Aorta (tissue), 5 donors: Measurements from ENCODE around the gene GALNT11. TPM values are rescaled to one million over a fixed set of nuclear protein-coding genes. Genes with fewer than 3 reads are reported as not detected.

Experiments
- ATAC-seq: fragments of 200-7000 bp; cut with Tn5 transposase; one replicate; pipeline ENCODE4 v1.9.1; 2022; ENCODE audit warnings: moderate library complexity; ENCODE audit not compliant: low FRiP score
- DNase-seq, 2 donors: peaks; one replicate each; pipeline ENCODE4 v3.0.0-alpha.2; 2020
- H3K27ac ChIP-seq, 2 donors: one replicate each; pipeline ENCODE4 v1.5.1; 2013; ENCODE audit warnings: low read length in 2 of 2, mild to moderate bottlenecking in 2 of 2, moderate library complexity in 2 of 2, control low read depth in 1 of 2, inconsistent platforms in 1 of 2, low read depth in 1 of 2
- H3K27me3 ChIP-seq, 2 donors: one replicate each; pipeline ENCODE4 v1.6.1; 2013; ENCODE audit warnings: control low read depth in 1 of 2, low read length in 1 of 2, mild to moderate bottlenecking in 1 of 2, moderate library complexity in 1 of 2; ENCODE audit not compliant: insufficient read depth in 2 of 2, control insufficient read depth in 1 of 2
- H3K36me3 ChIP-seq, 2 donors: one replicate each; pipeline ENCODE4 v1.6.1; 2013; ENCODE audit warnings: control low read depth in 1 of 2, low read length in 1 of 2, mild to moderate bottlenecking in 1 of 2; ENCODE audit not compliant: insufficient read depth in 2 of 2, control insufficient read depth in 1 of 2
- H3K4me1 ChIP-seq, 2 donors: one replicate each; pipeline ENCODE4 v1.6.1; 2013; ENCODE audit warnings: low read length in 2 of 2, control low read depth in 1 of 2, mild to moderate bottlenecking in 1 of 2, moderate library complexity in 1 of 2; ENCODE audit not compliant: insufficient read depth in 2 of 2, control insufficient read depth in 1 of 2
- H3K4me3 ChIP-seq, 2 donors: one replicate each; pipeline ENCODE4 v1.5.1; 2013; ENCODE audit warnings: low read length in 2 of 2, control low read depth in 1 of 2, mild to moderate bottlenecking in 1 of 2
- H3K9me3 ChIP-seq: one replicate; pipeline ENCODE4 v1.6.1; 2013; ENCODE audit warnings: mild to moderate bottlenecking, low read length; ENCODE audit not compliant: control insufficient read depth
- WGBS, 2 donors: extraction: QIAGEN DNeasy Blood & Tissue Kit; methylation state at CpG; one replicate each; pipeline ENCODE4 v1.1.7; 2013; 5-methylcytosine and 5-hydroxymethylcytosine counted together
- intact Hi-C, 2 donors: fragments of 100-400 bp; cut with DNase I; formaldehyde crosslinking; loops; one replicate each; pipeline versions ENCODE4 v1.14.2 to v1.15.0; 2022
- long read RNA-seq, 2 donors: library from polyadenylated mRNA; unstranded; transcript quantifications; one replicate each; pipeline ENCODE4 v2.0.0, GENCODE V29; 2020 to 2021
- polyA plus RNA-seq, 2 donors: library from polyadenylated mRNA; stranded (reverse); fragments of 200-250 nt; gene quantifications; one replicate each; pipeline ENCODE4 v1.2.3, GENCODE V29; 2013
- total RNA-seq, 2 donors: library from RNA; stranded (reverse); fragmentation: NEBNext Ultra II Directional; extraction: Animal tissue kit (Norgen Biotek cat#: 25700); gene quantifications; one replicate each; pipeline ENCODE4 v1.2.1, GENCODE V29; 2021
- donor health status: healthy with polysubstance abuse.
- donor health status: Bipolar disorder and iron deficiency.
- donor health status: DM: no; HTN: no; CAD: no.
- donor health status: DM: no; HTN: no; CAD: no.
- donor health status: DM: yes; HTN: yes; CAD: no.

The GALNT11 gene
- total RNA-seq (10 to 100 TPM; 25.3 to 45.8 TPM), polyA plus RNA-seq (10 to 100 TPM; 20.5 to 23.9 TPM)
- long read RNA-seq, donor 1, transcript GALNT11-205 (12 exons, 2,727 nt) = major isoform, 43 of 75 reads
- long read RNA-seq, donor 1, partial matches to known transcripts = 11 of 75 reads
- long read RNA-seq, donor 1, other reads (novel, unspliced or antisense) = 20 of 75 reads
- long read RNA-seq, donor 2, transcript GALNT11-205 (12 exons, 2,727 nt) = major isoform, 11 of 24 reads
- long read RNA-seq, donor 2, partial matches to known transcripts = 5 of 24 reads
- long read RNA-seq, donor 2, other reads (novel, unspliced or antisense) = 8 of 24 reads

DNA sequence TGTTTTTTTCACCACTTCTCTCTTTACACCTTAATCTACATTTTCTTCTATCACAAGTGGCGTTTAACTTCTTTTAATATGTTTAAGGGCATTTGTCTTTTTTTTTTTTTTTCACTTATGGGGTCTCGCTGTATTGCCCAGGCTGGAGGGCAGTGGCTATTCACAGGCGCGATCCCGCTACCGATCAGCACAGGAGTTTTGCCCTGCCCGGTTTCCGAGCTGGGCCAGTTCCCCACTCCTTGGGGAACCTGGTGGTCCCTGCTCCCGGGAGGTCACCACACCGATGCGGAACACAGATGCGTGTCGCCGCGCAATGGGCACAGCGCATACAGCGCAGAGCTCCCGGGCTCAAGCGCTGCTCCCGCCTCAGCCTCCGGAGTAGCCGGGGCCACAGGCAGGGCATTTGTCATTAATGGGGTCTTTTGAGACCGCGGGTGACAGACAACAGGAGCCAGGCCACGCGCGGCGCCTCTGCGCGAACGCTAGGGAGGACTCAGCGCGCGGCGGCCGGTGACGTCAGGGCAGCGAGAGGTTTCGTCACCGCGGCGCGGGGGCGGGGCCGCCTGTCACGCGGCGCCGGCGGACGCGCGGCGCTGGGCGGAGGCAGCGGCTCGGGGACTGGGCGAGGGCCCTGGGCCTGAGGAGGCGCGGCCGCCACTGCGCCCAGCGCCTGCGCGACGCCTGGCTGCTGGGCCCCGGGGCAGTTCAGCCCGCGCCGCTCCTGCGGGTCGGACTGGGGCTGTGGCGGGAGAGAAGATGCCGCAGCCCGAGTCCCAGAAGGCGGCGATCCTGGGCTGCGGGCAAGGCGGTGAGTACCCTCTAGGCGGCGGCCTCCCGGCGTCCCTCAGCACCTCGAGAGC lies at the start of gene GALNT11:
Gene GALNT11, plus strand, starts transcription at position 598 of the 860 bp plus-strand sequence. CDS start 68,554 bp downstream, outside the sequence.
- Histone ChIP-seq H3K4me3 (peak within 1 kb of the TSS; percentile 74 to 97), H3K9me3 (no peaks in the 10 kb centered on the region), H3K4me1 (no peaks in the 10 kb centered on the region), H3K36me3 (no peaks in the 10 kb centered on the region), H3K27me3 (no peaks in the 10 kb centered on the region), H3K27ac (peak within 1 kb of the TSS in 1 of 2 donors; percentile 6)
- intact Hi-C loops = loop anchor here in 1 of 2 donors (5.0 kb wide), 1 partner anchor 122 kb away; no protein-coding TSS in a partner anchor
- DNase-seq (peak; percentile 91 to 96), ATAC-seq (peak; percentile 99)
- 4 to 5% methylated on average over 61 to 84 of the region's 84 CpGs for WGBS, 2 donors

DNA sequence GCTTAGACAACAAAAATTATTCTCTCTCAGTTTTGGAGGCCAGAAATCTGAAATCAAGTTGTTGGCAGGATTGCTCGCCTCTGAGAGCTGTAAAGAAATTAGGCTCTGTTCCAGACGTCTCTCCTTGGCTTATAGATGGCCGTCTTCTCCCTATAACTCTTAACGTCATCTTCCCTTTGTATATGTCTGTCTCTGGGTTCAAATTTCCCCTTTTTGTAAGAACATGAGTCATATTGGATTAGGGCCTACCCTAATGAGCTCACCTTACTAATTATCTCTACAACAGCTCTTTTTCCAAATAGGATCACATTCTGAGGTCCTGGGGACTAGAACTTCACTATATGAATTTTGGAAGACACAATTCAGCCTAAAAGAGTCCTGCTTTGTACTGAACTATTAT lies 46.9 kb upstream of the GALNT11 start:
- no peak overlapping the region for H3K27ac ChIP-seq
- intact Hi-C loops = no loop called here
- no peaks in the 10 kb centered on the region for H3K9me3 ChIP-seq
- ATAC-seq (no peak), DNase-seq (no peak)
- H3K27me3 ChIP-seq = no peaks in the 10 kb centered on the region
- 54 to 66% methylated on average over 4 of the region's 4 CpGs for WGBS, 2 donors
- no peaks in the 10 kb centered on the region for H3K36me3 ChIP-seq
- H3K4me1 ChIP-seq = no peaks in the 10 kb centered on the region
- no peak overlapping the region for H3K4me3 ChIP-seq

DNA sequence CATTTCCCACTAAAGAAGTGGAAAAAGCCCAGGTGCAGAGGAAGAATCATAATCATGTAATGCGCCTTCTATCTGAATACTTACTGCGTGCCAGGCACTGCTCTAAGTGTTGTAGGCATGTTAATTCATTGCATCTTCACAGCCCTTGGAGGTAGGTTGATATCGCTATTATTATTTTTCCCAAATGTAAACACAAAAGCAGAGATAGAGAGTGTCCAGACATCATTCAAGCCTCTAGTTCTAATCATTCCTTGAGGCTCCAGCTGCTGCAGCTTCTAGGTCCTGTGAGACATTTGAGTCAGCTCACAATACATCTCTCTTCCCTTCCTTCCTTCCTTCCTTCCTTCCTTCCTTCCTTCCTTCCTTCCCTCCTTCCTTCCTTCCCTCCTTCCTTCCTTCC lies 44.3 kb upstream of the GALNT11 start:
- no peak for DNase-seq
- intact Hi-C loops = no loop called here
- H3K27me3 ChIP-seq = no peaks in the 10 kb centered on the region
- no peaks in the 10 kb centered on the region for H3K4me1 ChIP-seq
- no peak overlapping the region for H3K27ac ChIP-seq
- H3K9me3 ChIP-seq = no peaks in the 10 kb centered on the region
- no peaks in the 10 kb centered on the region for H3K36me3 ChIP-seq
- no peak overlapping the region for H3K4me3 ChIP-seq
- no peak for ATAC-seq
- 76 to 79% methylated on average over 3 of the region's 3 CpGs for WGBS, 2 donors

DNA sequence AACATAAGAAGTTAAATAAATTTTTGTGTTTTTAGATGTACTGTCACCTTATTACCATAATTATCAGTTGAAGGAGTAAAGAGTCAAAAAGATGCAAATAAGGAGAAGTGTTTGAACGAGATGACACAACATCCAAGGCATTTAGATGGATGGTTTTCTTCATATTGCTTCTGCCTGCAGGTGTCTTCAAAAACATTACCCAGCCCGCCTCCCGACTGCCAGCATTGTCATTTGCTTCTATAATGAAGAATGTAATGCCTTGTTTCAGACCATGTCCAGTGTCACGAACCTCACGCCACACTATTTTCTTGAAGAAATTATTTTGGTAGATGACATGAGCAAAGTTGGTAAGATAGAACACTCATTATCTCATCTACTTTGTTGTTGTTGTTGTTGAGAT lies 42.7 kb upstream of the GALNT11 start:
- H3K4me3 ChIP-seq = no peak overlapping the region
- H3K36me3 ChIP-seq = no peaks in the 10 kb centered on the region
- no peak overlapping the region for H3K27ac ChIP-seq
- intact Hi-C loops = no loop called here
- ATAC-seq = no peak
- no peak for DNase-seq
- no peaks in the 10 kb centered on the region for H3K27me3 ChIP-seq
- H3K4me1 ChIP-seq = no peaks in the 10 kb centered on the region
- H3K9me3 ChIP-seq = no peaks in the 10 kb centered on the region
- WGBS, 2 donors = 61 to 67% methylated on average over 5 of the region's 5 CpGs

DNA sequence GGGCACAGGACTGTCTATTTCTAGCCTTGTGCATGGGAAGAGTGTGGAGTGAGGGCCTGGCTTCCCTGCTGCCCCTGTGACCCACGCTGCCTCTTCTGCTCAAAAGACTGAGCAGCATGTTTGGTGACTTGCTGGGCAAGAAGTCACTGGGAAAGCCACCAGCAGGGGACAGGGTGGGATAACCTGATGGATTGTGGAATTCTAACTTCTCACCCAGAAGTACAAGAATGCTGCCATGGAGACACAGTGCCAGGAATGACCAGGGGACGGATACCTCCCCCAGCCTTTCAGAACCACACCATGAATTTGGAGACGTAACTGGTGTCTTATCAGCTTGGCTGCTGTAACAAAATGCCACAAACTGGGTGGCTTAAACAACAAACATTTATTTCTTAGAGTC lies 40.9 kb upstream of the GALNT11 start:
- 71 to 76% methylated on average over 3 of the region's 3 CpGs for WGBS, 2 donors
- DNase-seq = no peak
- H3K4me3 ChIP-seq = no peak overlapping the region
- no peaks in the 10 kb centered on the region for H3K27me3 ChIP-seq
- H3K9me3 ChIP-seq = no peaks in the 10 kb centered on the region
- no peaks in the 10 kb centered on the region for H3K4me1 ChIP-seq
- intact Hi-C loops = no loop called here
- ATAC-seq = no peak
- no peak overlapping the region for H3K27ac ChIP-seq
- H3K36me3 ChIP-seq = no peaks in the 10 kb centered on the region

DNA sequence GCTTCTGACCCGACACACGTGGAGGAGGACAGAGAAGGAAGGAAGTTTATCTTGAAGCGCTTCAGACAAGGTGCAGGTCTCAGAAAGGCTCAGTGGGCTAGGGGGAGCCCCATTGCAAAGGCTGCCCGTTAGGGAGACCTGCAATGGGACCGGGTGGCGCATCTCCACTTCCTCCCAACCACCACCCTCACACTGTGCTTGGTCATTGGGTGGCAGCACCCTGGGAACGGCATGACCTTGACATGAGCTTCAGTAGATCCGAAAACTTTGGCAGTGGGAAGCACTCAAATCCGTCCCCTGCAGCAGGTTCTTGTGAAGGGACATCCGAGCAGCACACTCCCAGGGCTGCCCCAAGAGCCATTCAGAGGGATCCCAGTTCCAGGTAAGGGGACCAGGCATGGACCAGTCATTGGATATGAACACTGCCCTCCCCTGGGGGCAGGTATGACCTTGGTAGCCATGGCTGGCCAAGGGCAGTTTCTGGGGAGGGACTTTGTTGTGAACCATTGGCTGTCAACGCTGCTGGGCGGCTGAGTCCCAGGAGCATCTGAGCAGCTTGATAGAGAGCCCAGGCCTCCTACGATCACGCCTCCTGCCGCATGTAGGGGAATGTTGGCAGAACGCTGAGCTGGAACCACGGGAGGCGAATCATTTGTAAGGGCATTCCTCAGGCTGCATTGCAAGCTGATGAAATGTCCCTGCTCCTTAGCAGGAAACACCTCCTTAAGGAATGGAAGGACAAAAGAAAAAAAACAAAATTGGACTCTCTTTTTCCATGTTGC lies 37.5 kb upstream of the GALNT11 start:
- intact Hi-C loops = no loop called here
- WGBS, 2 donors = 47 to 61% methylated on average over 18 of the region's 18 CpGs

DNA sequence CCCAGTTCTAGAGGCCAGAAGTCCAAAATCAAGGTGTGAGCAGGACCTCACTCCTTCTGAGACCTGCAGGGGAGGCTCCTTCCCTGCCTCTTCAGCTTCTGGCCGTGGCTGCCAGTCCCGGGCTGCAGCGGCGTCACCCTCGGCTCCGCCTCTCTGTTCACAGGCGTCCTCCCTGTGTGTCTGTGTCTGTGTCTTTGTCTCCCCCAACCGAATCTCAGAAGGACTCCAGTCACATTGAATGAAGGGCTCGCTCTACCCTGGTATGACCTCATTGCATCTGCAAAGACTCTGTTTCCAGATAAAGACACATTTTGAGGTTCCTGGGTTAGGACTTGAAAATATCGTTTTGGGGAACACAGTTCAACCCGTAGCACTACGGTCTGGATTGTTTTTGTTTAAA lies 33.1 kb upstream of the GALNT11 start:
- intact Hi-C loops = no loop called here
- WGBS, 2 donors = 7 to 10% methylated on average over 12 of the region's 12 CpGs
- peak; percentile 76 for ATAC-seq

More for the DNA sequence above, 37.5 kb upstream of the GALNT11 start:
- Histone ChIP-seq H3K27ac (no peak overlapping the region), H3K36me3 (no peaks in the 10 kb centered on the region), H3K4me3 (no peak overlapping the region), H3K9me3 (no peaks in the 10 kb centered on the region), H3K27me3 (no peaks in the 10 kb centered on the region), H3K4me1 (no peaks in the 10 kb centered on the region)
- no peak for ATAC-seq
- DNase-seq = no peak

DNA sequence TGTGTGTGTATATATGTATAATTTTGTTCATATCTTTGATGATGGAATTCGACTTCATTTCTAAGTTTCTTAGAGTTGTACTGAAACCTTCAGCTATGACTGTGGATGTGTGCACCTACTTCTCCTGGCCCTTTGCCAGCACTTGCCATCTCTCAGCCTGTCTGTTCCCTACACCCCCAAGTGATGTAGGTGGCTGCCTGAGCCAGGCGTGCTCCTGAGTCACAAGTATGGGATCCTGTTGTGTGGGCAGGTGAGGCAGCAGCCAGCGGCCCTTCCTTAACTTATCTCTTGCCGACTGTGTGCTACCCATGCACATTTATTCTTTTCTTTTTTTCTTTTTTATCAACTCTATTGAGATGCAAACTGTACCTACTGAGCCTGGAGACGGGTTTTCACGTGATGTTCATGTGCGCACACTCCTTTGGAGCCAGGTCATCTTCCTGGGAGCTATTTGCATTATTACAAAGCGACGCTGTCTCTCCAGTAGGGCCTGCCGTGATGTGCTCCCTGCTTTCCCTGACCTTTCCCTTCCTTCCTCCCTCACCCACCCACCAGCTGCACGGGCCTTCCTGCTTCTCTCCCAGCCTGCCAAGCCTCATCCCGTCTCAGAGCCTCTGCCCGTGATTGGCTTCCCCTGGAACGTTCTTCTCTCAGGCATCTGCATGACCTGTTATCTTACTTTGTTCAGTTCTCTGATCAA lies 31.3 kb upstream of the GALNT11 start:
- Histone ChIP-seq H3K36me3 (no peaks in the 10 kb centered on the region), H3K4me1 (no peaks in the 10 kb centered on the region), H3K27ac (no peak overlapping the region), H3K27me3 (no peaks in the 10 kb centered on the region), H3K4me3 (no peak overlapping the region), H3K9me3 (no peaks in the 10 kb centered on the region)
- intact Hi-C loops = no loop called here
- no peak for DNase-seq
- ATAC-seq = no peak
- WGBS, 2 donors = 59 to 61% methylated on average over 14 of the region's 14 CpGs

More for the DNA sequence above, 33.1 kb upstream of the GALNT11 start:
- Histone ChIP-seq H3K4me3 (no peak overlapping the region), H3K27ac (no peak overlapping the region), H3K36me3 (no peaks in the 10 kb centered on the region), H3K9me3 (no peaks in the 10 kb centered on the region), H3K4me1 (no peaks in the 10 kb centered on the region), H3K27me3 (no peaks in the 10 kb centered on the region)
- peak in 1 of 2 donors; percentile 74 for DNase-seq
